Measurements from ENCODE around the gene PDC.
"Not testable (repeated sequence)": the region's sequence is repeated elsewhere in the genome, so short reads cannot be mapped to it uniquely, and the experiment has no call there.

PDC gene

GRCh38 chr1:186463926-186464325 lies 3.0 kb upstream of the PDC start:
- H3K4me3 Mint-ChIP-seq: no peak overlapping the region
- no peaks in the 10 kb centered on the region for H3K9me3 Mint-ChIP-seq
- H3K27me3 Mint-ChIP-seq (ENCODE audit: low read depth): no peaks in the 10 kb centered on the region
- H3K36me3 Mint-ChIP-seq (ENCODE audit: low read depth): no peaks in the 10 kb centered on the region
- no peaks in the 10 kb centered on the region for H3K4me1 Mint-ChIP-seq
- no peak for TF ChIP-seq CTCF (IDR thresholded peaks at IDR 0.05; ENCODE audit: unreplicated experiment in 3 of 3)
- no peak overlapping the region for H3K27ac Mint-ChIP-seq

- H3K4me3 Mint-ChIP-seq: no peak overlapping the region
- no peaks in the 10 kb centered on the region for H3K4me1 Mint-ChIP-seq
- H3K36me3 Mint-ChIP-seq (ENCODE audit: low read depth): no peaks in the 10 kb centered on the region
- TF ChIP-seq CTCF (IDR thresholded peaks at IDR 0.05; ENCODE audit: unreplicated experiment in 3 of 3): no peak
- no peaks in the 10 kb centered on the region for H3K27me3 Mint-ChIP-seq (ENCODE audit: low read depth)
- H3K27ac Mint-ChIP-seq: no peak overlapping the region
- H3K9me3 Mint-ChIP-seq: no peaks in the 10 kb centered on the region
Observed at GRCh38 chr1:186463511-186463910, 2.6 kb upstream of the PDC start.

DNA sequence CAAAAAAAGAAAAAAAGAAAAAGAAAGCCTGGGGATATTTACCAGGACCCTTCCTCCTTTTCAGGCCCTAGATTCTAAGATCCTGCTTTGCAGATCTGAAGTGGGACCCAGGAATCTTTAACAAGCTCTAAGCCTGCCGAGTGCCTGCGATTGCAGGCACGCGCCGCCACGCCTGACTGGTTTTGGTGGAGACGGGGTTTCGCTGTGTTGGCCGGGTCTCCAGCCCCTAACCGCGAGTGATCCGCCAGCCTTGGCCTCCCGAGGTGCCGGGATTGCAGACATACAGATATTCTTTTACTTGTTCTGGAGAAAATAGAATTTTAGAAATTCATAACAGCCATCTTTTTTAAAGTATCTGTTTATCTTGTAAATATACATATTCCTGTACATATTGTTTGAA lies 1.8 kb downstream of the PDC start:
- H3K27me3 Mint-ChIP-seq (ENCODE audit: low read depth); H3K9me3 Mint-ChIP-seq; H3K4me3 Mint-ChIP-seq; H3K4me1 Mint-ChIP-seq; H3K36me3 Mint-ChIP-seq (ENCODE audit: low read depth); H3K27ac Mint-ChIP-seq: not testable (repeated sequence)

DNA sequence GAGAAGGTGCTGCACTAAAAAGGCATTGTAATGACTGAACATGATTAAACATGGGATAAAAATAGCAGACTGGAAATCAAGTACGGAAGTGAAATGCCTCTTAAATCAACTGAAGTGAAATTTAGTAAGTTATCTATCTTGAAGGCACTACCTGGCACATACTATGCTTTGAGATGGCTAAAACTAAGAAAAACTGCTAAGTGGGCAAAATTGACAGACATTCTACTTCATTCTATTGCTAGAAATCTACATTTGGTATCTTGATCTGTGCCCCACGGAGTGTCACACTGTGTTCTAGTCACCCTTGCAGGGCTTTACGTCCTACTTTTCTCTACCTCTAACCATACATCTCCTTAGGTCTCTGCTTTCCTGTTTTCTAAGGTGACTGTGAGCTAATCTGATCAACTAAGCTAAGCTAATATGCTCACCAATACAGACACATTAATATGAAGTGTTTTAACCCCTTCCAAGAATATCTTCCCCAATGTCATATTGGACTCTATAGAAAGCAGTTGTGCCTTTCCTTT lies 4.1 kb downstream of the PDC start:
- Mint-ChIP-seq H3K27ac (no peak overlapping the region), H3K4me1 (no peaks in the 10 kb centered on the region), H3K9me3 (no peaks in the 10 kb centered on the region), H3K27me3 (ENCODE audit: low read depth) (no peaks in the 10 kb centered on the region), H3K36me3 (ENCODE audit: low read depth) (no peaks in the 10 kb centered on the region), H3K4me3 (no peak overlapping the region)
- no peak for TF ChIP-seq CTCF (IDR thresholded peaks at IDR 0.05; ENCODE audit: unreplicated experiment in 3 of 3)

- no peak for TF ChIP-seq CTCF (IDR thresholded peaks at IDR 0.05; ENCODE audit: unreplicated experiment in 3 of 3)
- H3K27me3 Mint-ChIP-seq (ENCODE audit: low read depth): no peaks in the 10 kb centered on the region
- no peak overlapping the region for H3K27ac Mint-ChIP-seq
- no peaks in the 10 kb centered on the region for H3K4me1 Mint-ChIP-seq
- no peaks in the 10 kb centered on the region for H3K36me3 Mint-ChIP-seq (ENCODE audit: low read depth)
- no peak overlapping the region for H3K4me3 Mint-ChIP-seq
- no peaks in the 10 kb centered on the region for H3K9me3 Mint-ChIP-seq
Observed at GRCh38 chr1:186454981-186455380, 5.9 kb downstream of the PDC start.

- Mint-ChIP-seq H3K27me3 (ENCODE audit: low read depth) (no peaks in the 10 kb centered on the region), H3K27ac (no peak overlapping the region), H3K4me1 (no peaks in the 10 kb centered on the region), H3K9me3 (no peaks in the 10 kb centered on the region), H3K4me3 (no peak overlapping the region), H3K36me3 (ENCODE audit: low read depth) (no peaks in the 10 kb centered on the region)
- no peak for TF ChIP-seq CTCF (IDR thresholded peaks at IDR 0.05; ENCODE audit: unreplicated experiment in 3 of 3)
Observed at GRCh38 chr1:186446152-186446551, 14.8 kb downstream of the PDC start.

All from nephron (organoid).